H54 (cell line): Measurements from ENCODE around the gene ABHD16B.

Experiments
- DNase-seq: peaks from one replicate; pipeline ENCODE4 v3.0.0; 2011; ENCODE audit warnings: low spot score, mixed read lengths; ENCODE audit not compliant: insufficient read length
- FAIRE-seq: peaks from 3 replicates; lab custom pipeline; 2011; peaks lifted over from hg19 to GRCh38; lab: Jason Lieb, UNC
- POLR2A ChIP-seq: IDR thresholded peaks from 2 replicates; pipeline ENCODE4 v1.6.1; 2011; ENCODE audit warnings: low read depth, mild to moderate bottlenecking, low read length

Gene ABHD16B

GRCh38 chr20:63861365-63861934 lies at the start of gene ABHD16B:
Gene ABHD16B, plus strand, starts transcription at chr20:63861498. Its CDS starts 43 bp downstream, at chr20:63861541.
- TF ChIP-seq POLR2A: no peak
- no peak for DNase-seq
- FAIRE-seq: no peak

- FAIRE-seq: no peak
- no peak for TF ChIP-seq POLR2A
- DNase-seq: no peak
Measured at GRCh38 chr20:63814891-63815614, 46.2 kb upstream of the ABHD16B start.

- FAIRE-seq: no peak
- no peak for DNase-seq
- TF ChIP-seq POLR2A: no peak
Measured at GRCh38 chr20:63815615-63816253, 45.6 kb upstream of the ABHD16B start.

- TF ChIP-seq POLR2A: no peak
- DNase-seq (no peak), FAIRE-seq (no peak)
Measured at GRCh38 chr20:63819224-63819921, 41.9 kb upstream of the ABHD16B start.

- no peak for TF ChIP-seq POLR2A
- no peak for FAIRE-seq
Measured at GRCh38 chr20:63821811-63822210, 39.5 kb upstream of the ABHD16B start.

GRCh38 chr20:63822276-63822696 lies 39.0 kb upstream of the ABHD16B start:
- FAIRE-seq: no peak
- no peak for DNase-seq
- no peak for TF ChIP-seq POLR2A

More at GRCh38 chr20:63821811-63822210, 39.5 kb upstream of the ABHD16B start:
- no peak for DNase-seq

- no peak for TF ChIP-seq POLR2A
- DNase-seq: no peak
- no peak for FAIRE-seq
Measured at GRCh38 chr20:63823691-63824311, 37.5 kb upstream of the ABHD16B start.

- FAIRE-seq: no peak
- no peak for TF ChIP-seq POLR2A
- no peak for DNase-seq
Measured at GRCh38 chr20:63825331-63826118, 35.8 kb upstream of the ABHD16B start.

GRCh38 chr20:63826753-63827152 lies 34.5 kb upstream of the ABHD16B start:
- FAIRE-seq: no peak
- peak; percentile 91 for DNase-seq
- TF ChIP-seq POLR2A: no peak

GRCh38 chr20:63828124-63828523 lies 33.2 kb upstream of the ABHD16B start:
- no peak for FAIRE-seq
- TF ChIP-seq POLR2A: no peak

GRCh38 chr20:63828545-63828944 lies 32.8 kb upstream of the ABHD16B start:
- no peak for FAIRE-seq
- DNase-seq: no peak
- no peak for TF ChIP-seq POLR2A

More at GRCh38 chr20:63828124-63828523, 33.2 kb upstream of the ABHD16B start:
- no peak for DNase-seq

- FAIRE-seq (no peak), DNase-seq (no peak)
- no peak for TF ChIP-seq POLR2A
Measured at GRCh38 chr20:63828951-63829350, 32.3 kb upstream of the ABHD16B start.

GRCh38 chr20:63829603-63829944 lies 31.7 kb upstream of the ABHD16B start:
- FAIRE-seq: no peak
- no peak for TF ChIP-seq POLR2A
- peak; percentile 52 for DNase-seq
